ENCODE measurements around the gene FOSL2.

FOSL2 gene

GRCh38 chr2:28407976-28408690 is 15.5 kb downstream of the FOSL2 start:
- no peak for DNase-seq (ENCODE audit: insufficient read length, low spot score)
- peak; percentile 81 for FAIRE-seq

GRCh38 chr2:28408764-28409599 is 16.3 kb downstream of the FOSL2 start:
- FAIRE-seq, result peak; percentile 99
- peak; percentile 93 for DNase-seq (ENCODE audit: insufficient read length, low spot score)

- FAIRE-seq, result no peak
- DNase-seq (ENCODE audit: insufficient read length, low spot score), result no peak
Observed at GRCh38 chr2:28411166-28411755, 18.6 kb downstream of the FOSL2 start.

GRCh38 chr2:28411956-28412609 is 19.4 kb downstream of the FOSL2 start:
- DNase-seq (ENCODE audit: insufficient read length, low spot score), result no peak
- no peak for FAIRE-seq

GRCh38 chr2:28412625-28413151 is 20.0 kb downstream of the FOSL2 start:
- DNase-seq (ENCODE audit: insufficient read length, low spot score) (no peak), FAIRE-seq (no peak)

GRCh38 chr2:28413152-28413898 is 20.7 kb downstream of the FOSL2 start:
- FAIRE-seq (peak; percentile 80), DNase-seq (ENCODE audit: insufficient read length, low spot score) (no peak)

GRCh38 chr2:28413899-28414295 is 21.2 kb downstream of the FOSL2 start:
- FAIRE-seq (peak; percentile 28), DNase-seq (ENCODE audit: insufficient read length, low spot score) (no peak)

- no peak for DNase-seq (ENCODE audit: insufficient read length, low spot score)
- FAIRE-seq, result no peak
Observed at GRCh38 chr2:28414583-28414982, 21.9 kb downstream of the FOSL2 start.

GRCh38 chr2:28415010-28415409 is 22.4 kb downstream of the FOSL2 start:
- FAIRE-seq (no peak), DNase-seq (ENCODE audit: insufficient read length, low spot score) (no peak)

- no peak for DNase-seq (ENCODE audit: insufficient read length, low spot score)
- FAIRE-seq, result no peak
Observed at GRCh38 chr2:28415715-28416114, 23.1 kb downstream of the FOSL2 start.

- FAIRE-seq (no peak), DNase-seq (ENCODE audit: insufficient read length, low spot score) (no peak)
Observed at GRCh38 chr2:28419003-28419402, 26.3 kb downstream of the FOSL2 start.

GRCh38 chr2:28419443-28420270 is 27.0 kb downstream of the FOSL2 start:
- DNase-seq (ENCODE audit: insufficient read length, low spot score) (no peak), FAIRE-seq (no peak)

- FAIRE-seq (no peak), DNase-seq (ENCODE audit: insufficient read length, low spot score) (no peak)
Observed at GRCh38 chr2:28420722-28421121, 28.1 kb downstream of the FOSL2 start.

GRCh38 chr2:28422908-28423741 is 30.5 kb downstream of the FOSL2 start:
- DNase-seq (ENCODE audit: insufficient read length, low spot score) (no peak), FAIRE-seq (no peak)

- DNase-seq (ENCODE audit: insufficient read length, low spot score) (no peak), FAIRE-seq (no peak)
Observed at GRCh38 chr2:28423856-28424605, 31.4 kb downstream of the FOSL2 start.

- no peak for FAIRE-seq
Observed at GRCh38 chr2:28424799-28425463, 32.3 kb downstream of the FOSL2 start.

GRCh38 chr2:28425464-28425835 is 32.8 kb downstream of the FOSL2 start:
- DNase-seq (ENCODE audit: insufficient read length, low spot score) (no peak), FAIRE-seq (no peak)

More at GRCh38 chr2:28424799-28425463, 32.3 kb downstream of the FOSL2 start:
- DNase-seq (ENCODE audit: insufficient read length, low spot score), result no peak
